ENCODE data around the gene MON2.

DNA sequence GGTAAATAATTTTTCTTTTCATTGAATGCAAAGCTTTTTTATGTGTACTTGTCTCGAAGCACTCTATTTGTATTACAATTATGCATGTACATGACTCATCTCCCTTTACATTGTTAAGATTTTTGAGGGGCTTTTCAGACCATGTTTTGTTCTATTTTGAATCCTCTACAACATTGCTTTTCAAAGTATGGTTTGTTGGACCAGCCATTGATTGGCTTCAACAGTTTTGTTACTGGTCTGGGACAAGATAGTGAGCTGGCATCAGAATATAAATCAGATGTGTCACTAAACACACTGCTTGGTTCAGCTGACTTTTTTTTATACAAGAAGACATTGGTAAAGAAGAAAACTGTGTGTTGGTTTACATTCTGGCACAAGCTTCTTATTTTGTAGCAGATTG lies 122.3 kb downstream of the MON2 start:
- TF ChIP-seq POLR2AphosphoS5 (IDR thresholded peaks at IDR 0.05) = no peak
- TF ChIP-seq, protein P1, sequence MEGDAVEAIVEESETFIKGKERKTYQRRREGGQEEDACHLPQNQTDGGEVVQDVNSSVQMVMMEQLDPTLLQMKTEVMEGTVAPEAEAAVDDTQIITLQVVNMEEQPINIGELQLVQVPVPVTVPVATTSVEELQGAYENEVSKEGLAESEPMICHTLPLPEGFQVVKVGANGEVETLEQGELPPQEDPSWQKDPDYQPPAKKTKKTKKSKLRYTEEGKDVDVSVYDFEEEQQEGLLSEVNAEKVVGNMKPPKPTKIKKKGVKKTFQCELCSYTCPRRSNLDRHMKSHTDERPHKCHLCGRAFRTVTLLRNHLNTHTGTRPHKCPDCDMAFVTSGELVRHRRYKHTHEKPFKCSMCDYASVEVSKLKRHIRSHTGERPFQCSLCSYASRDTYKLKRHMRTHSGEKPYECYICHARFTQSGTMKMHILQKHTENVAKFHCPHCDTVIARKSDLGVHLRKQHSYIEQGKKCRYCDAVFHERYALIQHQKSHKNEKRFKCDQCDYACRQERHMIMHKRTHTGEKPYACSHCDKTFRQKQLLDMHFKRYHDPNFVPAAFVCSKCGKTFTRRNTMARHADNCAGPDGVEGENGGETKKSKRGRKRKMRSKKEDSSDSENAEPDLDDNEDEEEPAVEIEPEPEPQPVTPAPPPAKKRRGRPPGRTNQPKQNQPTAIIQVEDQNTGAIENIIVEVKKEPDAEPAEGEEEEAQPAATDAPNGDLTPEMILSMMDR (IDR thresholded peaks at IDR 0.05) = no peak
